Choroid plexus epithelial cell (primary cell): ENCODE measurements around the gene ETV3L.
A peak's percentile ranks its signal among the peaks of the same experiment; 100 is the strongest.

Experiments
- DNase-seq: peaks from one replicate; pipeline ENCODE4 v3.0.0-alpha.2; 2010; ENCODE audit warnings: low read depth
- H3K4me3 ChIP-seq: 2 replicates; pipeline ENCODE4 v1.5.1; 2011; ENCODE audit warnings: low read depth, mild to moderate bottlenecking, control low read depth, low read length, moderate library complexity
- TF ChIP-seq, protein P1 (sequence below): conservative IDR thresholded peaks from 2 replicates; pipeline ENCODE4 v1.5.1; 2011; ENCODE audit warnings: low read depth, mild to moderate bottlenecking, control low read depth, inconsistent platforms, low read length, moderate library complexity

The ETV3L gene

GRCh38 chr1:157090771-157091170, 8.8 kb downstream of the ETV3L start:
- DNase-seq: no peak
- H3K4me3 ChIP-seq: no peak overlapping the region
- TF ChIP-seq, protein P1, sequence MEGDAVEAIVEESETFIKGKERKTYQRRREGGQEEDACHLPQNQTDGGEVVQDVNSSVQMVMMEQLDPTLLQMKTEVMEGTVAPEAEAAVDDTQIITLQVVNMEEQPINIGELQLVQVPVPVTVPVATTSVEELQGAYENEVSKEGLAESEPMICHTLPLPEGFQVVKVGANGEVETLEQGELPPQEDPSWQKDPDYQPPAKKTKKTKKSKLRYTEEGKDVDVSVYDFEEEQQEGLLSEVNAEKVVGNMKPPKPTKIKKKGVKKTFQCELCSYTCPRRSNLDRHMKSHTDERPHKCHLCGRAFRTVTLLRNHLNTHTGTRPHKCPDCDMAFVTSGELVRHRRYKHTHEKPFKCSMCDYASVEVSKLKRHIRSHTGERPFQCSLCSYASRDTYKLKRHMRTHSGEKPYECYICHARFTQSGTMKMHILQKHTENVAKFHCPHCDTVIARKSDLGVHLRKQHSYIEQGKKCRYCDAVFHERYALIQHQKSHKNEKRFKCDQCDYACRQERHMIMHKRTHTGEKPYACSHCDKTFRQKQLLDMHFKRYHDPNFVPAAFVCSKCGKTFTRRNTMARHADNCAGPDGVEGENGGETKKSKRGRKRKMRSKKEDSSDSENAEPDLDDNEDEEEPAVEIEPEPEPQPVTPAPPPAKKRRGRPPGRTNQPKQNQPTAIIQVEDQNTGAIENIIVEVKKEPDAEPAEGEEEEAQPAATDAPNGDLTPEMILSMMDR: no peak

DNA sequence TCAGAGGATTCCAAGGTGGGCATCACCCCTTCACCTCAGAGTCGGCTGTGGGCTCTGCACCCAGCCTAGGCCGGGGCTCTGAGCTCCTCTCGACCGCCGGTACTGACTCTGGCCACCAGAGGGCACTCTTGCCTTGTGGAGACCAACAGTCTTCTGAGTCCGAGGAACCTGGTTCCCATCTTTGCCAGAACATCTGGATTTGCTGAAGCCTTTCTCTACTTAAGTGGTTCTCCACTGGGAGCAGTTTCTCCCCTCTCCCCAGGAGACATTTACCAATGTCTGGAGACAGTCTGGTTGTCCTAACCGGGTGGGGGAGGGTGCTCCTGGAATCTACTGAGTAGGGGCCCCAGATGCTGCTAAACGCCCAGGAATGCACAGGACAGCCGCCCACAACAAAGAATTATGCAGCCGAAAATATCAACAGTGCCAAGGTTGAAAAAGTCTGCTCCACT, 9.4 kb downstream of the ETV3L start:
- TF ChIP-seq, protein P1: peak; percentile 95
- no peak overlapping the region for H3K4me3 ChIP-seq
- peak; percentile 95 for DNase-seq

GRCh38 chr1:157089789-157090188, 9.8 kb downstream of the ETV3L start:
- no peak for DNase-seq
- H3K4me3 ChIP-seq: no peak overlapping the region

DNA sequence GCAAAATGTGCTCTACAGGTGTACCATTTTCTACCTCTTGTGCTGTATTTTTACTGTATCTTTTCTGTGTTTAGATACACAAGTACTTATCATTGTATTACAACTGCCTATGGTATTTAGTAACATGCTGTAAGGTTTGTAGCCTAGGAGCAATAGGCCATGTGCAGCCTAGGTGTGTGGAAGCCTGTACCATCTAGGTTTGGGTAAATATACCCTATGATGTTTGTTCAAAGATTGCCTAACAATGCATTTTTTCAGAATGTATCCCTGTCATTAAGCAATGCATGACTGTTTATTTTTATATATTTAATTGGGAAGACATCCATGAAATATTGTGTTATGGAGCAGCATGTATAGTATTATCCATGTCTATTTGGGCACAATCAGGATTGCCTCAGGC, 11.0 kb downstream of the ETV3L start:
- DNase-seq: no peak
- H3K4me3 ChIP-seq: no peak overlapping the region

More at GRCh38 chr1:157089789-157090188, 9.8 kb downstream of the ETV3L start:
- TF ChIP-seq, protein P1: no peak

GRCh38 chr1:157087030-157087429, 12.6 kb downstream of the ETV3L start:
- TF ChIP-seq, protein P1: no peak
- H3K4me3 ChIP-seq: no peak overlapping the region
- DNase-seq: no peak

More for the DNA sequence above, 11.0 kb downstream of the ETV3L start:
- TF ChIP-seq, protein P1: no peak

- TF ChIP-seq, protein P1: no peak
- no peak overlapping the region for H3K4me3 ChIP-seq
- no peak for DNase-seq
Observed at GRCh38 chr1:157086299-157086698, 13.3 kb downstream of the ETV3L start.

- no peak for DNase-seq
- H3K4me3 ChIP-seq: no peak overlapping the region
- TF ChIP-seq, protein P1: no peak
Observed at GRCh38 chr1:157085421-157085820, 14.2 kb downstream of the ETV3L start.
